GM18909 (cell line): ENCODE results near the gene UVRAG.

Experiments used
- ATAC-seq: cut with Tn5 transposase; IDR thresholded peaks from one replicate; pipeline ENCODE4 v1.9.1; 2021; ENCODE audit warnings: mild to moderate bottlenecking; ENCODE audit not compliant: unreplicated experiment, poor library complexity

UVRAG gene

GRCh38 chr11:75802913-75803820 is 11.8 kb upstream of the UVRAG start:
- ATAC-seq = no peak

- ATAC-seq = no peak
Observed at GRCh38 chr11:75809111-75809510, 5.9 kb upstream of the UVRAG start.

GRCh38 chr11:75809991-75810390 is 5.0 kb upstream of the UVRAG start:
- ATAC-seq = no peak

GRCh38 chr11:75810637-75811390 is 4.2 kb upstream of the UVRAG start:
- ATAC-seq = no peak

- no peak for ATAC-seq
Observed at GRCh38 chr11:75811485-75811884, 3.5 kb upstream of the UVRAG start.

GRCh38 chr11:75812542-75813040 is 2.4 kb upstream of the UVRAG start:
- ATAC-seq = no peak

- no peak for ATAC-seq
Observed at GRCh38 chr11:75813124-75813523, 1.9 kb upstream of the UVRAG start.

GRCh38 chr11:75813622-75814039 is 1.4 kb upstream of the UVRAG start:
- no peak for ATAC-seq

- peak; percentile 22 for ATAC-seq
Observed at GRCh38 chr11:75814363-75814676, 690 bp upstream of the UVRAG start.

- ATAC-seq = peak; percentile 12
Observed at GRCh38 chr11:75815345-75816168, 547 bp downstream of the UVRAG start.

- no peak for ATAC-seq
Observed at GRCh38 chr11:75816561-75817239, 1.7 kb downstream of the UVRAG start.

- no peak for ATAC-seq
Observed at GRCh38 chr11:75820645-75821044, 5.6 kb downstream of the UVRAG start.

GRCh38 chr11:75821202-75821601 is 6.2 kb downstream of the UVRAG start:
- no peak for ATAC-seq

GRCh38 chr11:75822541-75822940 is 7.5 kb downstream of the UVRAG start:
- no peak for ATAC-seq

GRCh38 chr11:75823415-75823814 is 8.4 kb downstream of the UVRAG start:
- no peak for ATAC-seq

GRCh38 chr11:75823946-75824345 is 8.9 kb downstream of the UVRAG start:
- ATAC-seq = no peak

GRCh38 chr11:75826461-75827230 is 11.6 kb downstream of the UVRAG start:
- no peak for ATAC-seq

GRCh38 chr11:75827562-75827961 is 12.6 kb downstream of the UVRAG start:
- no peak for ATAC-seq

- ATAC-seq = no peak
Observed at GRCh38 chr11:75831915-75832502, 17.0 kb downstream of the UVRAG start.
